GM18909 (cell line): ENCODE data around the gene LYST.
"Not testable (repeated sequence)": the region's sequence is repeated elsewhere in the genome, so short reads cannot be mapped to it uniquely, and the experiment has no call there.

Source experiments
- ATAC-seq: cut with Tn5 transposase; IDR thresholded peaks from one replicate; pipeline ENCODE4 v1.9.1; 2021; ENCODE audit warnings: mild to moderate bottlenecking; ENCODE audit not compliant: unreplicated experiment, poor library complexity

The LYST gene

GRCh38 chr1:235622936-235623779, 243.5 kb downstream of the LYST start:
- no peak for ATAC-seq

DNA sequence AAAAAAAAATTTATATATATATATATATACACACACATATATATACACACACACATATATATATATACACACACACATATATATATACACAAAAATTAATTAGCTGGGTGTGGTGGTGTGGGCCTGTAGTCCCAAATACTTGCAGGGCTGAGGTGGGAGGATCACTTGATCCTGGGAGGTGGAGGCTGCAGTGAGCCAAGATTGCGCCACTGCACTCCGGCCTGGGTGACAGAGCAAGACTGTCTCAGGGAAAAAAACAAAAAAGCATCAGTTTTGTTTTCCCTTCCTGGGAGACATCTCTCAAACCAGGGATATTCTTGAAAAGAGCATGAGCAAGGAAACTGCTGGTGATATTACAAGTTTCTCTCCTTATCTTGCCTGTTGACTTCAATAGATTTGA, 247.6 kb downstream of the LYST start:
- not testable (repeated sequence) for ATAC-seq

DNA sequence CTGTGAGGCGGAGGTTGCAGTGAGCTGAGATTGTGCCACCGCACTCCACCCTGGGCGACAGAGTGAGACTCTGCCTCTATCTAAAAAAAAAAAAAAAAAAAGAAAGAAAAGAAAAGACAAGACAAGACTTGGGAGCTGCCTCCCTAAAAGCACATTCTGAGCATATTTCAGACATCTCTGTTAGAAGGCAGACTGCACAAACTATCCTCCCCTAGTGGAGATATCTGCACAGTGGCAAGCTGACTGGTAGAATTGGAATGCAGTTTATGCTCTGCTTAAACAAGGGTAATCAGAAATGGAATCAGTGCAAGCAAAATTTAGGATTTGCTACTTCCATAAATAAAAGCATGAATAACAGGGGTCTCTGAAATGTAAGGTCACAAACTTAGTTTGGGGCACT, 248.9 kb downstream of the LYST start:
- ATAC-seq = no peak

GRCh38 chr1:235617140-235617539, 249.6 kb downstream of the LYST start:
- ATAC-seq = no peak

DNA sequence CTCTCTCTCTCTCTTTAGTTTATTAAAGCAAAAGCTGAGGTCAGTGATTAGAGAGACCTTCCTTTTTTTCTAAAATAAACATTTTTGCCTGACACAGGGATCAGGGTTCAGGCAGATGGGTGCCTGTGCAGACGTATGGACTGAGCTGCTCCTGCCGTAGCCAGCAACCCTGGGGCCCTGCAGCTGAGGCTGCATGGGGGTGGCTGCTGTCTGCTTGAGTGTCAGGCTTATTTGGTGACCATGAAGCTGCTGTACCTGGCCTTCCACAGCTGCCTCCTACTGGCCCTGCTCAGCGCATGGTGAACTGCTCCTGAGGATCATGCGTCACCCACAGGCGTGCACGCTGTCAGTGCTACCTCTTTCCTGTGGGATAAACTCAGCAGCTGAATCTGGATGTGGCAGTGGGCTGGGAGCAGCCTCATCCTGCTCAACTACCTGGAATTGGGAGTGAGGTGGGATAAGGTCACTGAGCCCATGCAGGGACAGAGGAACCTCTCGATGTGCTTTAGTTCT, 252.2 kb downstream of the LYST start:
- ATAC-seq = no peak

DNA sequence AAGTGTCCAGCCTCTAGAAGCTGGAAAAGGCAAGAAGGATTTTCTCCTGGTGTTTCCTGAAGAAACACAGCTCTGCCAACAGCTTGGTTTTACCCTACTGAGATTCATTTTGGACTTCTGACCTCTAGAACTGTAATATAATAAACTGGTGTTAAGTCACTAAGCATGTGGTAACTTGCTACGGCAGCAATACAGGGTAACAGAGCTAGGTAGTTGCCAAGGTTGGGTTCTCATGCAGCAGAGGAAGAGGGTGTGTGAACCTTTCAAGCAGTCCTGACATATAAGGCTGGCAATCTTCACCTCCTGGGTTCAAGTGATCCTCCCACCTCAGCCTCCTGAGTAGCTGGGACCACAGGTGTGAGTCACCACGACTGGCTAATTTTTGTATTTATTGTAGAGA, 253.1 kb downstream of the LYST start:
- ATAC-seq = no peak

DNA sequence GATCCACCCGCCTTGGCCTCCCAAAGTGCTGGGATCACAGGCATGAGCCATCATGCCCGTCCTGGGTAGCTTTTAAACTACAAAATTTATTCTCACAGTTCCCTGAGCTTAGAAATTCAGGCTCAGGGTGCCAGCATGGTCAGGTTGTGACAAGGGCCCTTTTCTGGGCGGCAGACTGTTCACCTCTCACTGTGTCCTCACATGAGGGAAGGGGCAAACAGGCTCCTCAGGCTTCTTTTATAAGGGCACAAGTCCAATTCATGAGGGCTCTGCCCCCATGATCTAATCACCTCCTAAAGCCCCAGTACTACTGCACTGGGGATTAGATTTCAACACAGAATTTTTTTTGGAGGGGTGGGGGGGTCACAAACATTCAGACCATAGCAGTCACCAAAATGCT, 253.9 kb downstream of the LYST start:
- no peak for ATAC-seq
